ENCODE measurements around the gene FOXC1.
A peak's percentile ranks its signal among the peaks of the same experiment; 100 is the strongest.

The FOXC1 gene

GRCh38 chr6:1645466-1646185 is 35.9 kb downstream of the FOXC1 start:
- peak; percentile 72 for DNase-seq

- DNase-seq: no peak
Measured at GRCh38 chr6:1651362-1651761, 41.6 kb downstream of the FOXC1 start.

- no peak for DNase-seq
Measured at GRCh38 chr6:1652842-1653241, 43.1 kb downstream of the FOXC1 start.

- no peak for DNase-seq
Measured at GRCh38 chr6:1654054-1654453, 44.3 kb downstream of the FOXC1 start.

DNA sequence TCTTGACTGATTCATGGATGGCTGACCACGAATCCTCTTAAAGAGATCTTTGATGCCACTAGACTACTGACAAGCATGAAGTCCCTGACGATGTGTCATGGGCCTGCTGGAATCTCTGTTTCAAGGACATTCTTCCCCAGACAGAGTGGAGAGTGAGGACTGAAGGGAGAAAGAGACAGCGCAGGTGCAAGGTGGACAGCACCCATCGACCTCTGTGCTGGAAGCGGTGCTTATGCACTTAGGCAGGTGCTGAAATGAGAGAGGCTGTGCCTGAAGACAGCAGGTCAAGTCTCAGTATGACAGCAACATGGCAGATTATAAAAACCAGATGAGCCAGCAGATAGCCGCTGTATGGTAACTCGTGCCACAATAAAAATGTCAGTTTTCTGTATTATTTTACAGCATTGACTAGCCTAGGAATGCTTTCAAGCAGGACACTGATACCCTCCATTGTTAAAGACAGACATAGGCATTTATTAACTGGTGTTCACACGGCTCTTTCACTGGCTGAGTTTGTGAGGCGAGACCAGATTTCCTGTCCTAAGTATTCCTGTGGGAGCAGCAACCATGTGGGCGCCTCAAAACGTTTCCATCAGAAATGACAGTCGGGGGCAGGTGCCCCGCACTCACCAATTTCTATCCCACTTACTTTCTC is 47.5 kb downstream of the FOXC1 start:
- DNase-seq: no peak

- no peak for DNase-seq
Measured at GRCh38 chr6:1657771-1658165, 48.1 kb downstream of the FOXC1 start.

DNA sequence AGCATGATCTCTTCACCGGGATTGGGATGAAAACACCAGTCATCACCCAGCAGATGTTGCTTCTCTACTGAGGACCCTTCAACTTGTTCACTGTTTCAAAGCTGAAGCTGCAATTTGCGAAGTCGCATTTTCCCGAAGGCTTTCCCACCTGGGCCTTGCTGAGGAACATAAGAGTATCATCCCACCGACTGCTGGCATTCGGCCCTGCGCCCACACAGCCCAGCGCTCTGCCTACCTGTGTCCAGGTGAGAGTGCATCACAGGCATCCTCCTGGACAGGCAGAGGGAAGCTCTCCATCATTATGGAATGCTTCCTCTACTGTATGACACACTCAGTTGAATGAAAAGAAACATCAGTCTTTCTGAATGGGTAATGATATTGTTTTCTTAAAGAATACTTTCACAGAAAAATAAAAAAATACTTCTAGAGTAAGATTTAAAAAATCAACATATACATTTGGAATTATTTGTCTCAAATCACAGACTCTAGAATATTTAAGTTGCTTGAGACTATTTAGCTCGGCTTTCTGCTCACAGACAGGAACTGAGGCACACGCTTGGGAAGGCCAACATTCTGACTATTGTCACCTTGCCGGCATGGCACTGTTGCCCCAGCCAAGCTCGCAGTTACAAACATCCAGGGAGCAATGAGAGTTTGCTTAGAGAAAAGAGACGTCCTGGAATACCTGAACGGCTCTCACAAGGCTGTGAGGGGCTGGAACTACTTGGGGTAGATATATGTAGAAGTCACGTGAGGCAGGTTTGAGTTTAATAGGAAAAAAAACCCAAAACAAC is 48.7 kb downstream of the FOXC1 start:
- no peak for DNase-seq

GRCh38 chr6:1659816-1660215 is 50.1 kb downstream of the FOXC1 start:
- DNase-seq: no peak

GRCh38 chr6:1662534-1662933 is 52.8 kb downstream of the FOXC1 start:
- peak; percentile 70 for DNase-seq

Measured in fibroblast of skin of scalp (primary cell).